Endodermal cell (in vitro differentiated cells): ENCODE results near the gene LMO7. TPM values are rescaled to one million over a fixed set of nuclear protein-coding genes. Genes with fewer than 3 reads are reported as not detected.

Source experiments
- DNase-seq: peaks from one replicate; pipeline ENCODE4 v3.0.0-alpha.2; 2017
- H3K27ac ChIP-seq: 2 replicates; pipeline ENCODE4 v1.5.1; 2013; ENCODE audit warnings: mild to moderate bottlenecking, low read depth, low read length, moderate library complexity
- H3K27me3 ChIP-seq: 2 replicates; pipeline ENCODE4 v1.6.1; 2013; ENCODE audit warnings: mild to moderate bottlenecking, low read length, moderate library complexity; ENCODE audit not compliant: insufficient read depth, control insufficient read depth, poor library complexity, severe bottlenecking
- H3K36me3 ChIP-seq: 2 replicates; pipeline ENCODE4 v1.7.0; 2013; ENCODE audit warnings: mild to moderate bottlenecking, low read length, moderate library complexity; ENCODE audit not compliant: control insufficient read depth, insufficient read depth
- H3K4me1 ChIP-seq: one replicate; pipeline ENCODE4 v1.7.0; 2013; ENCODE audit warnings: low read length; ENCODE audit not compliant: control insufficient read depth, insufficient read depth
- H3K4me3 ChIP-seq: 2 replicates; pipeline ENCODE4 v1.5.1; 2013; ENCODE audit warnings: mild to moderate bottlenecking, low read length, moderate library complexity
- H3K9ac ChIP-seq: 2 replicates; pipeline ENCODE4 v1.6.1; 2013; ENCODE audit warnings: mild to moderate bottlenecking, low read length, moderate library complexity; ENCODE audit not compliant: poor library complexity, severe bottlenecking; ENCODE audit errors: extremely low read depth
- H3K9me3 ChIP-seq: 2 replicates; pipeline ENCODE4 v1.6.1; 2013; ENCODE audit warnings: mild to moderate bottlenecking, low read length, moderate library complexity; ENCODE audit not compliant: control insufficient read depth
- H3K27ac Mint-ChIP-seq: 2 replicates; pipeline ENCODE4 v1.8.0; 2020; ENCODE audit warnings: mixed read lengths
- H3K27me3 Mint-ChIP-seq: 2 replicates; pipeline ENCODE4 v1.8.0; 2021; ENCODE audit warnings: mild to moderate bottlenecking, mixed read lengths; ENCODE audit not compliant: insufficient read depth
- H3K36me3 Mint-ChIP-seq: 2 replicates; pipeline ENCODE4 v1.8.0; 2020; ENCODE audit warnings: low read depth, mixed read lengths
- H3K4me1 Mint-ChIP-seq: 2 replicates; pipeline ENCODE4 v1.8.0; 2020; ENCODE audit warnings: mixed read lengths
- H3K4me3 Mint-ChIP-seq: 2 replicates; pipeline ENCODE4 v1.8.0; 2020; ENCODE audit warnings: mild to moderate bottlenecking, moderate library complexity, mixed read lengths
- H3K9me3 Mint-ChIP-seq: 2 replicates; pipeline ENCODE4 v1.8.0; 2020; ENCODE audit warnings: mild to moderate bottlenecking, mixed read lengths
- CTCF ChIP-seq: fragments of 200-600 bp; sonication (generic); conservative IDR thresholded peaks from 2 replicates; pipeline ENCODE4 v1.5.0; 2021; ENCODE audit warnings: antibody characterized with exemption, mild to moderate bottlenecking
- WGBS, 2 experiments: methylation state at CpG; one replicate each; pipeline versions ENCODE4 v1.1.5 to v1.1.7; 2013; ENCODE audit warnings: missing lambda C conversion rate in 2 of 2, mixed read lengths in 1 of 2; ENCODE audit not compliant: insufficient coverage in 1 of 2, insufficient read length in 1 of 2; 5-methylcytosine and 5-hydroxymethylcytosine counted together
- total RNA-seq, 2 donors: library from RNA; stranded (reverse); fragmentation: NEBNext Ultra II Directional in 1 of 2; extraction: Animal tissue kit (Norgen Biotek cat#: 25700) in 1 of 2; gene quantifications; 2 replicates in 1 of 2; 3 replicates in 1 of 2; pipeline ENCODE4 v1.2.1, GENCODE V29; 2021

LMO7 gene
- total RNA-seq, 2 donors from 2014 or later = 9.9 to 14.1 TPM

GRCh38 chr13:75666646-75667351 is 30.7 kb downstream of the LMO7 start:
- Histone ChIP-seq H3K27ac (no peak overlapping the region), H3K4me3 (no peak overlapping the region), H3K27me3 (no peaks in the 10 kb centered on the region), H3K9ac (no peak overlapping the region), H3K9me3 (no peaks in the 10 kb centered on the region), H3K36me3 (no peaks in the 10 kb centered on the region), H3K4me1 (no peaks in the 10 kb centered on the region)
- Mint-ChIP-seq H3K9me3 (no peaks in the 10 kb centered on the region), H3K27ac (no peak overlapping the region), H3K36me3 (no peaks in the 10 kb centered on the region), H3K4me1 (no peaks in the 10 kb centered on the region), H3K27me3 (no peaks in the 10 kb centered on the region), H3K4me3 (no peak overlapping the region)
- 74 to 88% methylated on average over 1 of the region's 1 CpG for WGBS, 2 experiments
- no peak for DNase-seq
- TF ChIP-seq CTCF = no peak

DNA sequence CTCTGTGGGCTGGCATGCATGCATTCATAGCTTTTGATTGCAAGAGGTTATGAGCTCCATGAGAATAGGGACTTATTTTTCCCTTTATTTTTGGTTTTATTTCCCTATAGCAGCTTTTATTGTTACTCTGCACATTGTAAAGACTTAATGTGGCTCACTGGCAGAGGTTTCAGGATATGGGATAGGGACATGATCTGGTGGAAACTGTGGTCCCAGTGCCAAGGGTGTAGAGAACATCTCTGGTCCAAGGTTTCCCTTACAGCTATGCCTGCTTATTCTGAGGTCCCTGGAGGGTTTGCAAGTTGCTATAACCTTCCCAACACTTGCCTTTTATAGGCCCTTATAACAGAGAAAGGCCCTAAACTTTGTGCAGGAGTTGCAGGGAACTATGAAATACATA is 33.6 kb downstream of the LMO7 start:
- Histone ChIP-seq H3K9ac (no peak overlapping the region), H3K27me3 (no peaks in the 10 kb centered on the region), H3K36me3 (no peaks in the 10 kb centered on the region), H3K4me1 (no peaks in the 10 kb centered on the region), H3K9me3 (no peaks in the 10 kb centered on the region), H3K4me3 (no peak overlapping the region), H3K27ac (no peak overlapping the region)
- no peak for TF ChIP-seq CTCF
- H3K9me3 Mint-ChIP-seq = no peaks in the 10 kb centered on the region
- no peaks in the 10 kb centered on the region for H3K27me3 Mint-ChIP-seq
- H3K4me3 Mint-ChIP-seq = no peak overlapping the region
- no peak for DNase-seq
- H3K36me3 Mint-ChIP-seq = no peaks in the 10 kb centered on the region
- H3K4me1 Mint-ChIP-seq = no peaks in the 10 kb centered on the region
- H3K27ac Mint-ChIP-seq = no peak overlapping the region

- Histone ChIP-seq H3K27ac (no peak overlapping the region), H3K9ac (no peak overlapping the region), H3K4me3 (no peak overlapping the region), H3K4me1 (no peaks in the 10 kb centered on the region), H3K27me3 (no peaks in the 10 kb centered on the region), H3K36me3 (no peaks in the 10 kb centered on the region), H3K9me3 (no peaks in the 10 kb centered on the region)
- no peak for TF ChIP-seq CTCF
- Mint-ChIP-seq H3K4me1 (no peaks in the 10 kb centered on the region), H3K4me3 (no peak overlapping the region), H3K9me3 (no peaks in the 10 kb centered on the region), H3K27ac (no peak overlapping the region), H3K27me3 (no peaks in the 10 kb centered on the region), H3K36me3 (no peaks in the 10 kb centered on the region)
- WGBS, 2 experiments = 95% methylated on average over 1 of the region's 1 CpG; no CpG with 5 or more reads in 1 of the 2 experiments
- no peak for DNase-seq
Observed at GRCh38 chr13:75670496-75670895, 34.4 kb downstream of the LMO7 start.
